Measurements from ENCODE around the gene SORL1. TPM values are rescaled to one million over a fixed set of nuclear protein-coding genes. Genes with fewer than 3 reads are reported as not detected.
A peak's percentile ranks its signal among the peaks of the same experiment; 100 is the strongest.

Gene SORL1
- polyA plus RNA-seq, 12 donors, result 1.6 to 17.6 (median 2.6) TPM; not detected in 1

- DNase-seq, result no peak
Measured at GRCh38 chr11:121425828-121426227, 26.3 kb upstream of the SORL1 start.

- DNase-seq, result no peak
Measured at GRCh38 chr11:121426476-121427399, 25.4 kb upstream of the SORL1 start.

GRCh38 chr11:121427400-121427744, 24.7 kb upstream of the SORL1 start:
- DNase-seq, result no peak

GRCh38 chr11:121429556-121429955, 22.6 kb upstream of the SORL1 start:
- DNase-seq, result no peak

- DNase-seq, result no peak
Measured at GRCh38 chr11:121431820-121432526, 20.1 kb upstream of the SORL1 start.

- DNase-seq, result no peak
Measured at GRCh38 chr11:121435132-121435531, 17.0 kb upstream of the SORL1 start.

- DNase-seq, result no peak
Measured at GRCh38 chr11:121435551-121436511, 16.3 kb upstream of the SORL1 start.

GRCh38 chr11:121437018-121437685, 15.0 kb upstream of the SORL1 start:
- DNase-seq, result no peak

GRCh38 chr11:121437686-121438078, 14.4 kb upstream of the SORL1 start:
- no peak for DNase-seq

- no peak for DNase-seq
Measured at GRCh38 chr11:121439337-121439736, 12.8 kb upstream of the SORL1 start.

- DNase-seq, result no peak
Measured at GRCh38 chr11:121439759-121440158, 12.4 kb upstream of the SORL1 start.

- no peak for DNase-seq
Measured at GRCh38 chr11:121441521-121441920, 10.6 kb upstream of the SORL1 start.

- no peak for DNase-seq
Measured at GRCh38 chr11:121443688-121444275, 8.3 kb upstream of the SORL1 start.

GRCh38 chr11:121444526-121444925, 7.6 kb upstream of the SORL1 start:
- DNase-seq, result no peak

GRCh38 chr11:121445071-121445768, 6.9 kb upstream of the SORL1 start:
- no peak for DNase-seq

- DNase-seq, result peak; percentile 30
Measured at GRCh38 chr11:121446752-121447156, 5.4 kb upstream of the SORL1 start.

GRCh38 chr11:121448011-121448410, 4.1 kb upstream of the SORL1 start:
- DNase-seq, result no peak

- DNase-seq, result no peak
Measured at GRCh38 chr11:121448431-121448941, 3.6 kb upstream of the SORL1 start.

- DNase-seq, result no peak
Measured at GRCh38 chr11:121449123-121449522, 3.0 kb upstream of the SORL1 start.

- DNase-seq, result no peak
Measured at GRCh38 chr11:121449626-121450025, 2.5 kb upstream of the SORL1 start.
